ENCODE results near the gene APOF. TPM values are rescaled to one million over a fixed set of nuclear protein-coding genes. Genes with fewer than 3 reads are reported as not detected.

Gene APOF
- total RNA-seq, 1 experiment from 2014 or later, result 0.17 TPM

GRCh38 chr12:56337753-56338251 is 24.9 kb downstream of the APOF start:
- ChIA-PET CTCF (interaction anchor here (0.9 kb wide), 1 partner anchor 22 kb away, joined by 3 read pairs; the partner anchor contains the start of gene CNPY2), POLR2A (no interaction called here), RAD21 (ENCODE audit: low non-redundant PET in 1 of 2, low total read pairs in 2 of 2, uncharacterized antibody in 2 of 2, unreplicated experiment in 2 of 2) (no interaction called here)
- no peaks in the 10 kb centered on the region for H3K36me3 ChIP-seq (ENCODE audit: control insufficient read depth in 1 of 2, insufficient read depth in 2 of 2, low read length in 2 of 2)
- no peaks in the 10 kb centered on the region for H3K27me3 ChIP-seq (ENCODE audit: insufficient read depth, low read length)
- H3K4me2 ChIP-seq (ENCODE audit: low read length), result no peak overlapping the region
- TF ChIP-seq EZH2 (IDR thresholded peaks at IDR 0.05), result no peak
- no peak for TF ChIP-seq ZBTB33 (IDR thresholded peaks at IDR 0.05; ENCODE audit: extremely low read depth, insufficient replicate concordance, low read length)
- no peak for TF ChIP-seq EZH2phosphoT487 (IDR thresholded peaks at IDR 0.05; ENCODE audit: borderline replicate concordance)
- TF ChIP-seq POLR2A (IDR thresholded peaks at IDR 0.05; ENCODE audit: borderline replicate concordance, extremely low read depth, insufficient read depth, insufficient read length), result no peak
- TF ChIP-seq MAX (IDR thresholded peaks at IDR 0.05), result no peak
- no peak for TF ChIP-seq ATF3 (IDR thresholded peaks at IDR 0.05)
- no peak for TF ChIP-seq CTCF (IDR thresholded peaks at IDR 0.05 in 2 of 3, conservative IDR thresholded peaks at IDR 0.05 in 1 of 3; ENCODE audit: borderline replicate concordance in 1 of 3, insufficient read depth in 1 of 3, low read depth in 2 of 3, low read length in 2 of 3)
- no peak for TF ChIP-seq REST (IDR thresholded peaks at IDR 0.05; ENCODE audit: low read depth)
- TF ChIP-seq EGR1 (IDR thresholded peaks at IDR 0.05; ENCODE audit: low read depth), result no peak
- ATAC-seq (no peak), DNase-seq (ENCODE audit: low read depth, low spot score) (no peak)
- no peaks in the 10 kb centered on the region for H3K9me2 ChIP-seq (ENCODE audit: insufficient read depth)
- no peak overlapping the region for H2AFZ ChIP-seq (ENCODE audit: low read depth, low read length, poor library complexity, severe bottlenecking)
- H3K9me3 ChIP-seq (ENCODE audit: control insufficient read depth in 1 of 2, insufficient read depth in 1 of 2, low read depth in 1 of 2, low read length in 2 of 2), result no peaks in the 10 kb centered on the region
- intact Hi-C loops (cut with micrococcal nuclease), result loop anchor here (1.0 kb wide), 1 partner anchor 13 kb away; no protein-coding TSS in a partner anchor
- no peaks in the 10 kb centered on the region for H4K20me1 ChIP-seq (ENCODE audit: insufficient read depth)
- no peak overlapping the region for H3K27ac ChIP-seq (ENCODE audit: low read depth, low read length)
- H3K79me2 ChIP-seq (ENCODE audit: insufficient read depth, low read length), result peaks cover 3% of the 10 kb centered on the region; the same call in 1 of the 2 replicates
- H3K4me1 ChIP-seq (ENCODE audit: control insufficient read depth in 1 of 2, insufficient read depth in 2 of 2, low read length in 2 of 2), result peaks cover 2 to 12% of the 10 kb centered on the region in 2 experiments
- BruUV-seq (replicated peaks), result no TSS peak
- H3K9ac ChIP-seq (ENCODE audit: low read length), result no peak overlapping the region
- H3K4me3 ChIP-seq (replicated peaks in 1 of 2; ENCODE audit: low read depth in 1 of 2, low read length in 2 of 2), result no peak overlapping the region
